Endothelial cell of umbilical vein (primary cell): ENCODE results near the gene ADPGK. TPM values are rescaled to one million over a fixed set of nuclear protein-coding genes. Genes with fewer than 3 reads are reported as not detected.

Source experiments
- BruUV-seq: library from RNA; stranded (reverse); fragments of 400-500 nt; replicated peaks from 2 replicates; lab custom pipeline; 2021; lab: Mats Ljungman, UMichigan
- CTCF ChIA-PET: fragments of 300-600, 350-600 bp; sonication (Branson Sonifier 250); formaldehyde crosslinking; loops from one replicate; lab custom pipeline; 2021; ENCODE audit warnings: antibody characterized with exemption, inconsistent platforms; lab: Charles Lee
- POLR2A ChIA-PET: fragments of 300-600, 350-600 bp; sonication (Branson Sonifier 250); formaldehyde crosslinking; loops from one replicate; lab custom pipeline; 2021; ENCODE audit warnings: antibody characterized with exemption, inconsistent platforms; lab: Charles Lee
- DNase-seq: peaks from one replicate; pipeline ENCODE4 v3.0.0-alpha.2; 2011; ENCODE audit warnings: low read depth, low spot score
- FAIRE-seq: peaks from 2 replicates; lab custom pipeline; 2011; peaks lifted over from hg19 to GRCh38; lab: Jason Lieb, UNC
- H2AFZ ChIP-seq: 2 replicates; pipeline ENCODE4 v1.6.0; 2012; ENCODE audit warnings: low read depth, low read length, control low read depth, inconsistent platforms
- H3K27ac ChIP-seq: 2 replicates; pipeline ENCODE4 v1.5.1; 2011; ENCODE audit warnings: low read depth, mild to moderate bottlenecking, control low read depth, low read length, moderate library complexity; ENCODE audit not compliant: insufficient read depth
- H3K27me3 ChIP-seq, 2 experiments: 2 replicates each; pipeline versions ENCODE4 v1.6.0 to v1.6.1; 2011; ENCODE audit warnings: low read length in 2 of 2, mixed read lengths in 1 of 2; ENCODE audit not compliant: control insufficient read depth in 2 of 2, insufficient read depth in 2 of 2
- H3K36me3 ChIP-seq, 2 experiments: 2 replicates in 1 of 2; 3 replicates in 1 of 2; pipeline ENCODE4 v1.5.1; 2011; ENCODE audit warnings: low read length in 2 of 2, mild to moderate bottlenecking in 1 of 2, moderate library complexity in 1 of 2; ENCODE audit not compliant: control insufficient read depth in 2 of 2, insufficient read depth in 2 of 2; ENCODE audit errors: extremely low read depth in 1 of 2
- H3K4me1 ChIP-seq: 3 replicates; pipeline ENCODE4 v1.5.1; 2011; ENCODE audit warnings: mild to moderate bottlenecking, low read length; ENCODE audit not compliant: control insufficient read depth, insufficient read depth; ENCODE audit errors: extremely low read depth
- H3K4me2 ChIP-seq: 2 replicates; pipeline ENCODE4 v1.6.1; 2011; ENCODE audit warnings: low read length, control low read depth, mixed read lengths; ENCODE audit not compliant: insufficient read depth
- H3K4me3 ChIP-seq, 3 experiments: fragments of 200-600 bp in 1 of 3; sonication (generic), shearing (Covaris generic) in 1 of 3; replicated peaks in 1 of 3; 2 replicates each; pipeline ENCODE4 v1.5.1; 2011 to 2016; ENCODE audit warnings: control low read depth in 3 of 3, low read length in 3 of 3, mild to moderate bottlenecking in 2 of 3, inconsistent platforms in 1 of 3, low read depth in 1 of 3, moderate library complexity in 1 of 3; ENCODE audit not compliant: insufficient read depth in 1 of 3
- H3K79me2 ChIP-seq: 2 replicates; pipeline ENCODE4 v1.6.0; 2012; ENCODE audit warnings: low read length, inconsistent platforms; ENCODE audit not compliant: control insufficient read depth, insufficient read depth
- H3K9ac ChIP-seq: replicated peaks from 2 replicates; pipeline ENCODE3; 2011; ENCODE audit warnings: low read length, control low read depth; ENCODE audit not compliant: insufficient read depth; ENCODE audit errors: extremely low read depth
- H3K9me1 ChIP-seq: replicated peaks from 3 replicates; pipeline ENCODE4 v1.6.0; 2011; ENCODE audit warnings: mild to moderate bottlenecking, low read length; ENCODE audit not compliant: control insufficient read depth, insufficient read depth; ENCODE audit errors: extremely low read depth
- H3K9me3 ChIP-seq: replicated peaks from 2 replicates; pipeline ENCODE4 v1.5.1; 2012; ENCODE audit warnings: low read length, inconsistent platforms; ENCODE audit not compliant: control insufficient read depth, insufficient read depth
- H4K20me1 ChIP-seq: replicated peaks from 2 replicates; pipeline ENCODE3; 2011; ENCODE audit warnings: mild to moderate bottlenecking, low read length; ENCODE audit not compliant: control insufficient read depth, insufficient read depth; ENCODE audit errors: extremely low read depth
- CTCF ChIP-seq, 2 donors: IDR thresholded peaks; 1 replicate in 1 of 2; 2 replicates in 1 of 2; pipeline ENCODE4 v1.5.1; 2011; ENCODE audit warnings: low read length in 2 of 2, mild to moderate bottlenecking in 2 of 2, moderate library complexity in 2 of 2, control low read depth in 1 of 2, inconsistent platforms in 1 of 2, low read depth in 1 of 2; ENCODE audit not compliant: insufficient read depth in 1 of 2; ENCODE audit errors: extremely low read depth in 1 of 2
- EZH2 ChIP-seq: IDR thresholded peaks from 2 replicates; pipeline ENCODE4 v1.6.1; 2012; ENCODE audit warnings: borderline replicate concordance, low read depth, mild to moderate bottlenecking, moderate library complexity, low read length, inconsistent platforms; ENCODE audit not compliant: severe bottlenecking
- FOS ChIP-seq: IDR thresholded peaks from 2 replicates; pipeline ENCODE4 v1.6.1; 2011; ENCODE audit warnings: mild to moderate bottlenecking, low read length, moderate library complexity, borderline replicate concordance; ENCODE audit not compliant: insufficient read depth
- GATA2 ChIP-seq: IDR thresholded peaks from 2 replicates; pipeline ENCODE4 v1.7.0; 2011; ENCODE audit warnings: low read depth, mild to moderate bottlenecking, moderate library complexity, mixed read lengths, low read length; ENCODE audit not compliant: insufficient read length, insufficient read depth
- JUN ChIP-seq: IDR thresholded peaks from 2 replicates; pipeline ENCODE4 v1.6.1; 2011; ENCODE audit warnings: borderline replicate concordance, low read depth; ENCODE audit not compliant: insufficient read length, insufficient read depth
- MAX ChIP-seq: IDR thresholded peaks from 2 replicates; pipeline ENCODE4 v1.6.1; 2011; ENCODE audit not compliant: insufficient read depth, insufficient read length
- MYC ChIP-seq: IDR thresholded peaks from one replicate; pipeline ENCODE4 v1.6.1; 2011; ENCODE audit warnings: mild to moderate bottlenecking, low read depth, low read length
- POLR2A ChIP-seq: IDR thresholded peaks from 2 replicates; pipeline ENCODE4 v1.6.1; 2012; ENCODE audit warnings: low read depth, mild to moderate bottlenecking, control low read depth, low read length
- POLR2AphosphoS5 ChIP-seq: IDR thresholded peaks from 2 replicates; pipeline ENCODE4 v1.6.1; 2012; ENCODE audit warnings: low read depth, mild to moderate bottlenecking, control low read depth, low read length, moderate library complexity; ENCODE audit not compliant: insufficient read depth
- dilution Hi-C: fragments of 300-500 bp; cut with MboI; formaldehyde crosslinking; loops from one replicate; pipeline ENCODE4 v1.15.0; 2019; ENCODE audit warnings: low sequenced_read_pairs; ENCODE audit not compliant: extremely low pct_ligation_motif_present
- intact Hi-C: fragments of 100-400 bp; cut with micrococcal nuclease; formaldehyde crosslinking; loops from one replicate; pipeline ENCODE4 v1.10.0; 2022
- polyA plus RNA-seq, 4 experiments: library from polyadenylated mRNA; depleted of rRNA in 3 of 4; stranded (reverse) in 3 of 4; unstranded in 1 of 4; fragments of >200 nt; gene quantifications; 2 replicates each; pipeline versions ENCODE4 v1.2.1 to v1.2.3, GENCODE V29; 2011 to 2012; ENCODE audit warnings: missing spikeins in 1 of 4
- total RNA-seq: library from RNA; stranded (reverse); gene quantifications from 2 replicates; pipeline ENCODE4 v1.2.3, GENCODE V29; 2021

Gene ADPGK
- total and polyA plus RNA-seq, 2 donors (not counting 3 experiments of a cell fraction or from before 2014, with no cell fraction given) = 51.0 to 57.1 TPM

- ChIA-PET CTCF (interaction anchor here (0.7 to 3.0 kb wide), 2 partner anchors 56 to 495 kb away, joined by 3 to 16 read pairs; no protein-coding TSS in a partner anchor), POLR2A (no interaction called here)
- Histone ChIP-seq H3K27me3 (no peaks in the 10 kb centered on the region), H3K9ac (no peak overlapping the region), H3K4me1 (peaks cover 4% of the 10 kb centered on the region), H3K9me1 (no peaks in the 10 kb centered on the region), H3K9me3 (no peaks in the 10 kb centered on the region), H3K79me2 (peaks cover 28% of the 10 kb centered on the region), H3K27ac (no peak overlapping the region), H4K20me1 (no peaks in the 10 kb centered on the region), H3K36me3 (peaks cover 0 to 4% of the 10 kb centered on the region in 2 experiments), H3K4me2 (no peak overlapping the region), H2AFZ (no peak overlapping the region), H3K4me3 (no peak overlapping the region)
- BruUV-seq = no TSS peak
- FAIRE-seq (no peak), DNase-seq (no peak)
- dilution Hi-C loops = no loop called here
- TF ChIP-seq JUN (no peak), EZH2 (no peak)
- intact Hi-C loops = no loop called here
Observed at GRCh38 chr15:72778796-72779195, 4.8 kb downstream of the ADPGK start.

- Histone ChIP-seq H3K9me1 (no peaks in the 10 kb centered on the region), H3K27ac (no peak overlapping the region), H2AFZ (no peak overlapping the region), H3K79me2 (peaks cover 10% of the 10 kb centered on the region), H3K9ac (no peak overlapping the region), H3K4me2 (no peak overlapping the region), H3K4me3 (no peak overlapping the region), H4K20me1 (peaks cover 2% of the 10 kb centered on the region), H3K36me3 (peaks cover 2 to 7% of the 10 kb centered on the region in 2 experiments), H3K9me3 (no peaks in the 10 kb centered on the region), H3K27me3 (no peaks in the 10 kb centered on the region), H3K4me1 (no peaks in the 10 kb centered on the region)
- no peak for FAIRE-seq
- TF ChIP-seq POLR2AphosphoS5 = no peak
- no peak for TF ChIP-seq MYC
- no peak for TF ChIP-seq FOS
- no peak for TF ChIP-seq CTCF (IDR thresholded peaks at IDR 0.05; ENCODE audit: extremely low read depth in 1 of 2, insufficient read depth in 1 of 2, low read depth in 1 of 2, low read length in 2 of 2)
- no peak for TF ChIP-seq EZH2
- no peak for TF ChIP-seq MAX
- no peak for TF ChIP-seq GATA2
- no peak for TF ChIP-seq POLR2A
- TF ChIP-seq JUN = no peak
- no TSS peak for BruUV-seq
- POLR2A ChIA-PET = no interaction called here
- dilution Hi-C loops = no loop called here
- CTCF ChIA-PET = no interaction called here
- no peak for DNase-seq
- intact Hi-C loops = no loop called here
Observed at GRCh38 chr15:72774696-72775383, 8.7 kb downstream of the ADPGK start.
